ENCODE results near the gene PCYT1A. TPM values are rescaled to one million over a fixed set of nuclear protein-coding genes. Genes with fewer than 3 reads are reported as not detected.

PCYT1A gene
- total and polyA plus RNA-seq, 2 donors, result 18.9 to 23.3 TPM

DNA sequence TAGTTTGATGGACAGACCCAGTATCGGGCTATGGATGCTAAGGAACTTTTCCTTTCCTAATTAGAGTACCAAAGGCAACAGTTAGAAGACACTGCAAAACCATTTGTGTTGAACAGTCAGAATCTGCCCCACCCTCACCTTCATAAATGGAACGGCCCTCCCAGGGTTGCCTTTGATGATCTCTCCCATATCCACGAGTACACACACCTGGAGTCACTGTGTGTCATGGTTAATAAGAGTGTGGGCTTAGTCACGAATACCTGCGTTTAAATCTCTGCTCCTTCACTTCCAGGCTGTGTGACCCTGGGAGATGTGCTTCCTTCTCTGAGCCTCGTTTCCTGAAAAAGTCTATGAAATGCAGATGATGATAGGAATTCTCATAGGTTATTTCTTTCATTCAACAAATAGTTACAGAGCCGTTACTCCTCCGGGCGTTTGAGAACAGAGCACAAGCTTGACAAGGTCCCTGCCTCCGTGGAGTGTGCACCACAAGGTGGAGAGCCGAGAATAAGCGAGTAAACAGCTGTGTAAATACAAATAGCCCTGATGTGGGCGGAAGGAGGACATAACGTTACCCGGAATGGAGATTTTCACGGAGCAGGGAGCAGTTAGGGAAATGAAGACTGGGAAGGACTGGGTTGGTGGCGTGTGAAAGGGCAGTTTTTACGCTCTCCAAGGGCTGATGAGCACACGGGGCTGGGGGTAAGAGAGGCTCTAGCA is 64.5 kb downstream of the PCYT1A start:
- Histone ChIP-seq H3K27ac (ENCODE audit: low read depth in 1 of 2, low read length in 1 of 2) (no peak overlapping the region), H3K9me3 (ENCODE audit: control insufficient read depth in 2 of 2, insufficient read depth in 1 of 2, low read length in 1 of 2) (no peaks in the 10 kb centered on the region), H3K36me3 (ENCODE audit: control insufficient read depth in 2 of 2, insufficient read depth in 2 of 2, low read length in 1 of 2) (no peaks in the 10 kb centered on the region), H3K27me3 (ENCODE audit: control insufficient read depth in 2 of 2, insufficient read depth in 1 of 2, low read length in 1 of 2) (no peaks in the 10 kb centered on the region), H3K4me1 (ENCODE audit: control insufficient read depth in 2 of 2, insufficient read depth in 2 of 2, low read length in 2 of 2) (peaks cover 0 to 13% of the 10 kb centered on the region in 2 donors), H3K4me3 (ENCODE audit: low read length in 2 of 2) (no peak overlapping the region)
- DNase-seq (ENCODE audit: low read depth in 6 of 9, low spot score in 9 of 9), result no peak
- 90% methylated on average over 19 of the region's 19 CpGs for WGBS

DNA sequence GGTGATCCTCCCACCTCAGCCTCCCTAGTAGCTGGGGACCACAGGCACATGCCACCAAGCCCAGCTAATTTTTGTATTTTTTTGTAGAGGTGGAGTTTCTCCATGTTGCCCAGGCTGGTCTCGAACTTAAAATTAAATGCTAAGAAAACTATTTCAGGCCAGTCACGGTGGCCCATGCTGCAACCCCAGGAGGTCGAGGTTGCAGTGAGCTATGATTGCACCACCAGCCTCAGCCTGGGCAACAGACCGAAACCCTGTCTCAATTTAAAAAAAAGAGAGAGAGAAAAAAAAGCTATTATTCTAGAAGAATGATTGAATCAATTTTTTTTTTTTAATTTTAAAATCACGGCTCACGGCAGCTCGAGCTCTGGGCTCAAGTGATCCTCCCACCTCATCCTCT is 66.5 kb downstream of the PCYT1A start:
- WGBS, result 95% methylated on average over 7 of the region's 7 CpGs
- Histone ChIP-seq H3K27me3 (ENCODE audit: control insufficient read depth in 2 of 2, insufficient read depth in 1 of 2, low read length in 1 of 2) (peaks cover 0 to 11% of the 10 kb centered on the region in 2 donors), H3K36me3 (ENCODE audit: control insufficient read depth in 2 of 2, insufficient read depth in 2 of 2, low read length in 1 of 2) (no peaks in the 10 kb centered on the region), H3K27ac (ENCODE audit: low read depth in 1 of 2, low read length in 1 of 2) (no peak overlapping the region), H3K4me1 (ENCODE audit: control insufficient read depth in 2 of 2, insufficient read depth in 2 of 2, low read length in 2 of 2) (peaks cover 0 to 13% of the 10 kb centered on the region in 2 donors), H3K9me3 (ENCODE audit: control insufficient read depth in 2 of 2, insufficient read depth in 1 of 2, low read length in 1 of 2) (no peaks in the 10 kb centered on the region), H3K4me3 (ENCODE audit: low read length in 2 of 2) (no peak overlapping the region)
- no peak for DNase-seq (ENCODE audit: low read depth in 6 of 9, low spot score in 9 of 9)

DNA sequence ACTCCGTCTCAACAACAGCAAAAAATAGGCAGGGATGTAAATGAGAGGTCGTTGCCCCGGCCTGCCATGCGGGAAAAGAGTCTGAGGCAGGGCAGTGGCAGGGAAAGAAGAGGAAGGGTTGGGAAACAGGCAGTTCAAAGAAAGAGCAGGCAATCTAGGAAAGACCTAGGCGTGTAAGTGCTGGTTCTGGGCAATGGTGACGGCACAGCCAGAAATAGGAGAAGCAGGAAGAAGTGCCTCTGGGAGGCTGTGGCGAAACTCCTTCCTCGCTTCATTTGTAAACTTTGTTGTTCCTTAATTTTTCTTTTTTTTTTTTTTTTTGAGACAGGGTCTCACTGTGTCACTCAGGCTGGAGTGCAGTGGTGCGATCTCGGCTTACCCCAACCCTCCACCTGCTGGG is 66.9 kb downstream of the PCYT1A start:
- no peaks in the 10 kb centered on the region for H3K9me3 ChIP-seq (ENCODE audit: control insufficient read depth in 2 of 2, insufficient read depth in 1 of 2, low read length in 1 of 2)
- H3K4me3 ChIP-seq (ENCODE audit: low read length in 2 of 2), result no peak overlapping the region
- H3K27me3 ChIP-seq (ENCODE audit: control insufficient read depth in 2 of 2, insufficient read depth in 1 of 2, low read length in 1 of 2), result peaks cover 0 to 15% of the 10 kb centered on the region in 2 donors
- H3K36me3 ChIP-seq (ENCODE audit: control insufficient read depth in 2 of 2, insufficient read depth in 2 of 2, low read length in 1 of 2), result no peaks in the 10 kb centered on the region
- H3K4me1 ChIP-seq (ENCODE audit: control insufficient read depth in 2 of 2, insufficient read depth in 2 of 2, low read length in 2 of 2), result peaks cover 0 to 13% of the 10 kb centered on the region in 2 donors
- no peak for DNase-seq (ENCODE audit: low read depth in 6 of 9, low spot score in 9 of 9)
- 92% methylated on average over 10 of the region's 10 CpGs for whole genome bisulfite sequencing
- H3K27ac ChIP-seq (ENCODE audit: low read depth in 1 of 2, low read length in 1 of 2), result peak overlapping the region in 1 of 2 donors; percentile 25

DNA sequence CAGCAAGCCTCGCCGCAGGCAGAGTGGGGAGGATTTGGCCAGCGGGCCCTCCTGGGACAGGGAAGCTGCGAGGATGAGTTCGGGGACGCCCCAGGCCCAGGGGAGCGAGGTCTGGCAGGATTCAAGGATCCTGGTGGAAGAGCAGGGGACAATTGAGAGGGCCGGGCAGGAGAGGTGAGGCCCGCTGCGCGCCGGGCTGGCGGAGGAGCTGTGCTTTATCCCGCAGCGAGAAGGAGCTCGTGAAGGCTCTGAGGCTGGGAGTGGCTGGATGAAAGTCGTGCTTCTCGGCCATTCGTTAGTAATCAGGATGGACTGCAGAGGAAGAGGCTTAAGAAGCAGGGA is 67.6 kb downstream of the PCYT1A start:
- Histone ChIP-seq H3K9me3 (ENCODE audit: control insufficient read depth in 2 of 2, insufficient read depth in 1 of 2, low read length in 1 of 2) (no peaks in the 10 kb centered on the region), H3K27ac (ENCODE audit: low read depth in 1 of 2, low read length in 1 of 2) (no peak overlapping the region), H3K4me3 (ENCODE audit: low read length in 2 of 2) (no peak overlapping the region), H3K27me3 (ENCODE audit: control insufficient read depth in 2 of 2, insufficient read depth in 1 of 2, low read length in 1 of 2) (peaks cover 0 to 18% of the 10 kb centered on the region in 2 donors), H3K36me3 (ENCODE audit: control insufficient read depth in 2 of 2, insufficient read depth in 2 of 2, low read length in 1 of 2) (no peaks in the 10 kb centered on the region), H3K4me1 (ENCODE audit: control insufficient read depth in 2 of 2, insufficient read depth in 2 of 2, low read length in 2 of 2) (peaks cover 0 to 13% of the 10 kb centered on the region in 2 donors)
- DNase-seq (ENCODE audit: low read depth in 6 of 9, low spot score in 9 of 9), result no peak
- WGBS, result 97% methylated on average over 19 of the region's 19 CpGs

DNA sequence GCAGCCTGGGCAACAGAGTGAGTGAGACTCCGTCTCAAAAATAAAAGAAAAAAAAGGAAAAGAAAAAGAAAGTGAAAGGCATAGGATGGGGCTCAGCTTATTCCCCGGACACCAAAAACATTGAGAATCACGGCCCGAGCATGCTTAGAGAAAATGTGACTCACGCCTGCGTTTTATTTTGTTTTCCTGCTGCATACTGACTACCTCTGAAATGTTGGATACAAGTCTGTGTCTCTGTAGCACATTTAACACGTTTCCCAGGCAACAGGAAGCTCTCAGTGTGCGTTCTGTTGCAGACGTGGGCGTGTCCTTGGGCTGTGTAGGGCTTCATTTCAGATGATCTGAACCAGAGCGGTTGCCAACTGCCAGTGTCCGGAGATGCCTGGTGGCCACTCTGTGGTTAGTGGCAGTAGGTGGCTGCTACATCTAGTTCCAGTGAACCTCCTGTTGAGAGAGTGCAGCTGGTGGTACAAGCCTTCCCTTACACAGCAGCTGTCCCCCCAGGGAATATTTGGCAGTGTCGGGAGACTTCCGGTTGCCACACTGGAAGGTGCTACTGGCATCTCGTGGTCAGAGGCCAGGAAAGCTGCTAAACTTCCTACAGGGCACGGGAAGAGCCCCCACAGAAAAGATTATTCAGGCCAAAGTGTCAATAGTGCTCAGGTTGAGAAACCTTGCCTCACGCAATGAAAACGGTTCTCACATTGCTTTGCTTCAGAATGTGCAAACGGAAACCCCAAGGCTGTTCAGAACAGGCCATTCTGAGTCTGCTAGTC is 68.1 kb downstream of the PCYT1A start:
- H3K27ac ChIP-seq (ENCODE audit: low read depth in 1 of 2, low read length in 1 of 2), result peak overlapping the region in 1 of 2 donors; percentile 63
- WGBS, result 28% methylated on average over 19 of the region's 19 CpGs
- no peak overlapping the region for H3K4me3 ChIP-seq (ENCODE audit: low read length in 2 of 2)
- H3K36me3 ChIP-seq (ENCODE audit: control insufficient read depth in 2 of 2, insufficient read depth in 2 of 2, low read length in 1 of 2), result no peaks in the 10 kb centered on the region
- H3K4me1 ChIP-seq (ENCODE audit: control insufficient read depth in 2 of 2, insufficient read depth in 2 of 2, low read length in 2 of 2), result peaks cover 0 to 13% of the 10 kb centered on the region in 2 donors
- no peaks in the 10 kb centered on the region for H3K9me3 ChIP-seq (ENCODE audit: control insufficient read depth in 2 of 2, insufficient read depth in 1 of 2, low read length in 1 of 2)
- DNase-seq (ENCODE audit: low read depth in 6 of 9, low spot score in 9 of 9), result peak in 6 of 9 donors; percentile 34 to 83 (median 54)
- peaks cover 0 to 19% of the 10 kb centered on the region in 2 donors for H3K27me3 ChIP-seq (ENCODE audit: control insufficient read depth in 2 of 2, insufficient read depth in 1 of 2, low read length in 1 of 2)

DNA sequence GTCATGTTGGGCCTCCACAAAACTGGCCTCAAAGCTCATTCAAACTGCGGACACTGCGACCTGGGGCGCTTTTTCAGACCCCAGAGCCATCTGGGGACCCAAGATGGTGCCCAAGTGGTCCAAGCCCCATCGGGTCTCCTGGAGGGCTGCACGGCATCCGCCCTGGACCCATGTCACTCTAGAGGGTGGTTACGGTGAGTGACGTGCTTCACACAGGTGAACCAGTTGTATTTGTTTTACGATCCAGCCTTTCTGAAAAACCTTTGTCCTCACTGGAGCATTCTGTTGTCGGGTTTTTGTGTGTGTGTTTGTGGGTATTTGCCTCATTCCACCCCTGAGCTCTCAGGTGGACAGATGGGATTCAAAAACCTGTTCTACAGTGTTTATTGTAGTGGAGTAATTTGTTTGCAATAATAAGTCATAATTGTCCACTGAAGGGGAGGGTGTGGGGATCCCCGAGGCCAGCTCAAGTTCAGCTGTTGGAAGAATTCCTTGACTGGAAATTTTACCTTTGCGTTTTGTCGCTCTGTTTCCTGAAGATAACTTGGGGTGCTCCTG is 69.3 kb downstream of the PCYT1A start:
- Histone ChIP-seq H3K4me3 (ENCODE audit: low read length in 2 of 2) (no peak overlapping the region), H3K36me3 (ENCODE audit: control insufficient read depth in 2 of 2, insufficient read depth in 2 of 2, low read length in 1 of 2) (no peaks in the 10 kb centered on the region), H3K9me3 (ENCODE audit: control insufficient read depth in 2 of 2, insufficient read depth in 1 of 2, low read length in 1 of 2) (no peaks in the 10 kb centered on the region), H3K27me3 (ENCODE audit: control insufficient read depth in 2 of 2, insufficient read depth in 1 of 2, low read length in 1 of 2) (peaks cover 0 to 19% of the 10 kb centered on the region in 2 donors), H3K27ac (ENCODE audit: low read depth in 1 of 2, low read length in 1 of 2) (no peak overlapping the region), H3K4me1 (ENCODE audit: control insufficient read depth in 2 of 2, insufficient read depth in 2 of 2, low read length in 2 of 2) (peaks cover 0 to 13% of the 10 kb centered on the region in 2 donors)
- 96% methylated on average over 13 of the region's 13 CpGs for WGBS
- no peak for DNase-seq (ENCODE audit: low read depth in 6 of 9, low spot score in 9 of 9)

DNA sequence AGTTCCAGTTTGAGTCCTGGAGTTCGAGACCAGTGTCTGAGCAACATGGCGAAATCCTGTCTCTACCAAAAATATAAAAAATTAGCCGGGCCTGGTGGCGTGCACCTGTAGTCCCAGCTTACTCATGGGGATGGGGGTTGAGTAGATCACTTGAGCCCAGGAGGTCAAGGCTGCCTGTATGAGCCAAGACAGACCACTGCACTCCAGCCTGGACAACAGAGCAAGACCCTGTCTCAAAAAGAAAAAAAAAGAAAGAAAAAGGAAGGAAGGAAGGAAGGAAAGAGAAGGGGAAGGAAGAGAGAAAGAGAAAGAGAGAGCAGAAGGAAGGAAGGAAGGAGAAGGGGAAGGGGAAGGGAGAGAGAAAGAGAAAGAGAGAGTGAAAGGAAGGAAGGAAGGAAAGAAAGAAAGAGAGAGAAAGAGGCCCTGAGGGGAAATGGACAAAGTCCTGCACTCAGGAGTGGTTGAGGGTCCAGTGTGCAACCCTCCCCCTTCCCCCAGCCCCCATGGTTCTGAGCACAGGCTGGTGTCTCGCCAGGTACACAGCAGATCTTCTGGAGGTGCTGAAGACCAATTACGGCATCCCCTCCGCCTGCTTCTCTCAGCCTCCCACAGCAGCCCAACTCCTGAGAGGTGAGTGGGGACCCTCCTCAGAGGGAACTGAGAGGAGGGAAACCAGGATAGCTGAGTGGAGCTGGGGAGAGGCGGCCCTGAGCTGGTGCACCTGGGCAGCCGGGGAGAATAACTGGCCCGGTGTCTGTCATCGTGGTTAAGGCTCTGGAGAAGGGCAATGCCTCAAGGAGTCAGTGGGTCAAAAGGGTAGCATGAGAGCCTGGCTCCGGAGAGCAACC is 70.0 kb downstream of the PCYT1A start:
- Histone ChIP-seq H3K9me3 (ENCODE audit: control insufficient read depth in 2 of 2, insufficient read depth in 1 of 2, low read length in 1 of 2) (no peaks in the 10 kb centered on the region), H3K27ac (ENCODE audit: low read depth in 1 of 2, low read length in 1 of 2) (no peak overlapping the region)
- WGBS, result 97% methylated on average over 12 of the region's 12 CpGs

DNA sequence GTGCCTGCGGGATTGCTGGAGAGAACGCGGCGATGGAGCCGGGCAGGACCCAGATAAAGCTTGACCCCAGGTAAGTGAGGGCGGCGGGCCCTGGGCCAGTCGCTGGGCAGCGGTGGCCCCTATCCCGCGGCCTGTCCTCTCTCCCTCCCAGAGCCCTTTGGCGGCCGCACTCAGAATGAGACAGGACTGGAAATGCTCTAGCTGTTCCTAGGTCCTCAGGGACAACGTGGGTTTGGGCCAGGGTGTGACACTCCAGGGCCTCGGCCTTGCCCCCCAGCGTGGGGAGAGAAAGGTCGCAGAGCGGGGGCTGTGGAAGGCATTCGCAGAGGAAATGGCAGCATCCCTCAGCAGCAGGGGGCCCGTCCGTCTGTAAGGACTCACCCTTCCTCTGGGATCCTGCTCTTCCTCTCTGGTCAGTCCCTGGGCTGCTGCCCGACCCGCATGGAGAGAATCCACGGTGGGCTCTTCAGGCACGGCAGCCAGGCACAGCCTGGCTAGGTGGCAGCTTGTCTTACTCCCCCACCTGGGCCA is 70.8 kb downstream of the PCYT1A start:
- no peaks in the 10 kb centered on the region for H3K9me3 ChIP-seq (ENCODE audit: control insufficient read depth in 2 of 2, insufficient read depth in 1 of 2, low read length in 1 of 2)
- no peak overlapping the region for H3K4me3 ChIP-seq (ENCODE audit: low read length in 2 of 2)
- H3K27me3 ChIP-seq (ENCODE audit: control insufficient read depth in 2 of 2, insufficient read depth in 1 of 2, low read length in 1 of 2), result peaks cover 0 to 19% of the 10 kb centered on the region in 2 donors
- no peaks in the 10 kb centered on the region for H3K36me3 ChIP-seq (ENCODE audit: control insufficient read depth in 2 of 2, insufficient read depth in 2 of 2, low read length in 1 of 2)
- WGBS, result 83% methylated on average over 25 of the region's 25 CpGs
- peaks cover 0 to 13% of the 10 kb centered on the region in 2 donors for H3K4me1 ChIP-seq (ENCODE audit: control insufficient read depth in 2 of 2, insufficient read depth in 2 of 2, low read length in 2 of 2)
- no peak overlapping the region for H3K27ac ChIP-seq (ENCODE audit: low read depth in 1 of 2, low read length in 1 of 2)
- DNase-seq (ENCODE audit: low read depth in 6 of 9, low spot score in 9 of 9), result no peak

More for the DNA sequence above, 70.0 kb downstream of the PCYT1A start:
- peaks cover 0 to 19% of the 10 kb centered on the region in 2 donors for H3K27me3 ChIP-seq (ENCODE audit: control insufficient read depth in 2 of 2, insufficient read depth in 1 of 2, low read length in 1 of 2)
- peaks cover 0 to 13% of the 10 kb centered on the region in 2 donors for H3K4me1 ChIP-seq (ENCODE audit: control insufficient read depth in 2 of 2, insufficient read depth in 2 of 2, low read length in 2 of 2)
- no peak for DNase-seq (ENCODE audit: low read depth in 6 of 9, low spot score in 9 of 9)
- no peaks in the 10 kb centered on the region for H3K36me3 ChIP-seq (ENCODE audit: control insufficient read depth in 2 of 2, insufficient read depth in 2 of 2, low read length in 1 of 2)
- H3K4me3 ChIP-seq (ENCODE audit: low read length in 2 of 2), result no peak overlapping the region

All from thymus (tissue), 11 donors.